Ovary (tissue), 1 donor: ENCODE measurements around the gene ARSG.

Source experiments
- EP300 ChIP-seq: sonication (generic); formaldehyde crosslinking; IDR thresholded peaks from one replicate; pipeline ENCODE4 v1.6.1; 2017; ENCODE audit warnings: antibody characterized with exemption
- POLR2A ChIP-seq: fragments of 450-650 bp; IDR thresholded peaks from one replicate; pipeline ENCODE4 v1.6.1; 2017; ENCODE audit warnings: antibody characterized with exemption, mild to moderate bottlenecking, moderate library complexity

- TF ChIP-seq POLR2A = no peak
- no peak for TF ChIP-seq EP300
Observed at GRCh38 chr17:68249354-68249765, 41.9 kb upstream of the ARSG start.
